Measurements from ENCODE around the gene PDE2A.
"Not testable (repeated sequence)": the region's sequence is repeated elsewhere in the genome, so short reads cannot be mapped to it uniquely, and the experiment has no call there.

Gene PDE2A

DNA sequence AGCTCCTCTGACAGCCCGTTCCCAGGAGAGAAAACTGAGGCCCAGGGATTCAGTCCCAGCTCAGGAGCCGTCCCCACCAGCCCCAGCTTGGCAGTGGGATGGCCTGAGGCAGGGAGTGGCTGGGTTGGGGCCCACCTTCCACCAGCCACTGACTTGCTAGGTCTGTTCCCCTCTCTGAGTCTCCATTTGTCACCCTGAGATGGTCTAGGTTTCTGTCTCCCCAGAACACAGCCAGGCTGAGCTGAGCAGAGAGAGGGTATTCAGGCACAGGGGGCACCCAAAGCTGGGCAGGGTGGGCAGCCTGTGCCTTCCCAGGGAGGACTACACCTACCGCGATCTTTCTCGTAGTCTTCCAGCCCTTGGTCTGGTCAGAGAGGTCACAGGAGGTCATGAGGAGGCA lies 95.7 kb downstream of the PDE2A start:
- peaks cover 3% of the 10 kb centered on the region for H3K36me3 ChIP-seq (ENCODE audit: control insufficient read depth, insufficient read depth, low read length)
- no peak overlapping the region for H3K9ac ChIP-seq (ENCODE audit: low read depth, low read length)
- H3K4me1 ChIP-seq (ENCODE audit: control insufficient read depth, insufficient read depth, low read length): peaks cover 2% of the 10 kb centered on the region
- H3K4me3 ChIP-seq (ENCODE audit: low read depth, low read length): no peak overlapping the region
- peaks cover 13% of the 10 kb centered on the region for H3K27me3 ChIP-seq (ENCODE audit: control insufficient read depth, insufficient read depth, low read length)
- no peaks in the 10 kb centered on the region for H3K9me3 ChIP-seq (ENCODE audit: control insufficient read depth, insufficient read depth, low read length)

DNA sequence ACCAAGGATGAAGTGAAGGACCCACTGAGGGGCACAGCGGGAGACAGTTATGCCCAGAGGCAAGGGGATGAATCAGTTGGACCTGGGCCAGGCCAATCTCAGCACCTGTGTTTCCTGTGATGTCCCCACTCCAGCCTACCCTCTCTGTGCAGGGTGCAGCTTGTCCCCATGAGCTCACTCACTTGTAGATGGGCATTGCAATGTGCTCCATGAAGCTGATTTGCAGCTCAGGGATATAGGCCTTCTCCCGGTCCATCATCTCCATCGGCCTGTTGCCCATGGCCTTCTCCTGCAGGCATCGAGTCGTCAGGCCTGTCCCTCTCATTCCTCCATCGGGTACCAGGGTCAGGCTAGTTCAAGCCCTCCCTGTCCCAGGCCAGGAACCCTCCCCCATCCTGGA lies 96.2 kb downstream of the PDE2A start:
- no peaks in the 10 kb centered on the region for H3K9me3 ChIP-seq (ENCODE audit: control insufficient read depth, insufficient read depth, low read length)
- H3K4me3 ChIP-seq (ENCODE audit: low read depth, low read length): no peak overlapping the region
- H3K27me3 ChIP-seq (ENCODE audit: control insufficient read depth, insufficient read depth, low read length): peaks cover 8% of the 10 kb centered on the region
- H3K4me1 ChIP-seq (ENCODE audit: control insufficient read depth, insufficient read depth, low read length): peaks cover 2% of the 10 kb centered on the region
- peaks cover 3% of the 10 kb centered on the region for H3K36me3 ChIP-seq (ENCODE audit: control insufficient read depth, insufficient read depth, low read length)
- H3K9ac ChIP-seq (ENCODE audit: low read depth, low read length): no peak overlapping the region

DNA sequence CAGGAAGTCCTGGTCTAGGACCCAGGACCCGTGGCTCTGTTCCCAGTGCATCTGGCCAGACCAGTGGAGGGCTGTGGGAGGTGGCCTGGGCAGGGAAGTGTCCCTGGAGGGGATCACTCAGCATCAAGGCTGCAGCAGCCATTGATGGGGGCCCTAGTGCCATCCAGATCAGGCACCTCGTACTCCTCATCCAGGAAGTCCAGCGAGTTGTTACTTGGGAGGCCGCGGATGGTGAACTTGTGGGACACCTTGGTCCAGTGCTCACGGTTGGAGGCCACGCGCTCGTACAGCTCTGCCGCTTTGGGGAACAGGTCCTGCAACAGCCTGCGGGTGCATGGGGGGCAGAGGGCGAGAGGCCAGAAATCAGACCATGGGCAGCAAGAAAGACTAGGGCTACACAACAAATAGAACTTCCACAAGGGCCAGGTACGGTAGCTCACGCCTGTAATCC lies 96.9 kb downstream of the PDE2A start:
- peaks cover 3% of the 10 kb centered on the region for H3K36me3 ChIP-seq (ENCODE audit: control insufficient read depth, insufficient read depth, low read length)
- H3K9ac ChIP-seq (ENCODE audit: low read depth, low read length): no peak overlapping the region
- H3K27me3 ChIP-seq (ENCODE audit: control insufficient read depth, insufficient read depth, low read length): peaks cover 2% of the 10 kb centered on the region
- H3K9me3 ChIP-seq (ENCODE audit: control insufficient read depth, insufficient read depth, low read length): no peaks in the 10 kb centered on the region
- H3K4me3 ChIP-seq (ENCODE audit: low read depth, low read length): no peak overlapping the region
- H3K4me1 ChIP-seq (ENCODE audit: control insufficient read depth, insufficient read depth, low read length): peaks cover 2% of the 10 kb centered on the region

DNA sequence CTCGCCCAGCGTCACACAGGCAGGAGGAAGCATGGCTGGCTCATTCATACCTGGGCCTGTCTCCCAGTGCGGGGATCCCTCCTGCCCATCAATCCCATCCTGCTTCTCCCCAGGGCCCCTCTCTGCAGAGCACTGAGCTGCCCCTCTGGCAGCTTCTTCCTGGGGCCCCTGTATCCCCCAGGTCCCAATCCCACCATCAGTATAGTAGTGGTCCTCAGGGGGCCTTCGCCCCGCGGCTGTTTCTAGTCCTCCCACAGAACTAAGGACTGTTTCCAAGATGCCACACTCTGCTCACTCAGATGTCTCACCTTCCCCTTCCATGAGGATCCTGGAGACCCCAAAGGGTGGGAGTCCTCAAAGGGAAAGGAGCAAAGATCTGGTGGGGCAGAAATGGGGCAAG lies 97.6 kb downstream of the PDE2A start:
- peaks cover 3% of the 10 kb centered on the region for H3K36me3 ChIP-seq (ENCODE audit: control insufficient read depth, insufficient read depth, low read length)
- peaks cover 2% of the 10 kb centered on the region for H3K4me1 ChIP-seq (ENCODE audit: control insufficient read depth, insufficient read depth, low read length)

DNA sequence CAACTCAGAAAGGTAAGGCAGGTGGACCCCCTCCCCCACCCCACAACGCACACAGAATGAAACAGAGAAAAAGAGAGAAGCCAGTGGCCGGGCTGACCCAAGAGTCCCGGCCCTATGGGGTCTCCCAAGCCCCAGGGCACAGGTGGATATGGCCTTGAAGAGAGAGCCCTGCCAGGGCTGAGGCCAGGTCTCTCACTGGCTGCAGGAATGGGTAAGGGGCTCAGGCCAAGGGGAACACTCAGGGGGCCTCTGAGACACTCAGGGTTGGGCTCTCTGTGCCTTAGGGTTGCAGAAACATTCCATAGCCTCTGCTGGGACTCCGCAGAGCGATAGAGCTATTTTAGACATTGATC lies 98.0 kb downstream of the PDE2A start:
- peaks cover 2% of the 10 kb centered on the region for H3K4me1 ChIP-seq (ENCODE audit: control insufficient read depth, insufficient read depth, low read length)

More for the DNA sequence above, 97.6 kb downstream of the PDE2A start:
- Histone ChIP-seq H3K9ac (ENCODE audit: low read depth, low read length) (no peak overlapping the region), H3K9me3 (ENCODE audit: control insufficient read depth, insufficient read depth, low read length) (no peaks in the 10 kb centered on the region), H3K27me3 (ENCODE audit: control insufficient read depth, insufficient read depth, low read length) (peaks cover 2% of the 10 kb centered on the region), H3K4me3 (ENCODE audit: low read depth, low read length) (no peak overlapping the region)

DNA sequence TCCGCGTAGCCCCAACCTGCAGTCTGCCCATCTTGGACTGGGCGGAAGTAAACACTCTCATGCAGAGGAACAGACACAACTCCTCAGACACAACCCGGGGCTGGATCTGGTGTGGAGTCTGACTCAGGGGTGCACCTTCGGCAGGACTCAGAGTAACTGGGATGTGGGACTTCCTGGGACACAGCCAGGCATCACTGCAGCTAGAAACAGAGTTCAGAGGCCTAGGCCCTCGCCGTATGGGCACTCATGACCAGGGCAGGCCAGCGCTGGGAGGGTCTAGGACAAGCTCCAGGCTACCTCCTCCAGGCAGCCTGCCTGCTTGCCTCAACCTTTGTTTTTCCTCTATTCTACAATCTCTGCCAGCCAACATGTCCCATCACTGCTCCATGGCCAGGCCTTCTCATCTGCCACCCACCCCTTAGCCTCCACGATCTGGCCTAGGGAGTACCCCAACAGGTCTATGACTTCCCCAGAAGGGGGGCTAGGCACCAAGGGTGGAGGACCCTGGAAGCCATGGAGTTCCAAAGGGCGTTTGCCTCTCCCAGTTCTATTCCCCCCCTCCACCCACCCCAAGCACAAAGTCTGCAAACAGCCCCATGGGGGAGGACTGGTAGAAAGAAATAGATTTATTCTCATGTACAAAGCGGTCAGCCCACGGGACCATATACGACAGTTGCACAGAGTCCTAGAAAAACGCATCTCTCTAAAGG lies 98.5 kb downstream of the PDE2A start:
- no peaks in the 10 kb centered on the region for H3K9me3 ChIP-seq (ENCODE audit: control insufficient read depth, insufficient read depth, low read length)
- no peaks in the 10 kb centered on the region for H3K36me3 ChIP-seq (ENCODE audit: control insufficient read depth, insufficient read depth, low read length)
- peaks cover 2% of the 10 kb centered on the region for H3K27me3 ChIP-seq (ENCODE audit: control insufficient read depth, insufficient read depth, low read length)
- H3K4me3 ChIP-seq (ENCODE audit: low read depth, low read length): no peak overlapping the region
- peaks cover 2% of the 10 kb centered on the region for H3K4me1 ChIP-seq (ENCODE audit: control insufficient read depth, insufficient read depth, low read length)
- H3K9ac ChIP-seq (ENCODE audit: low read depth, low read length): no peak overlapping the region

More for the DNA sequence above, 98.0 kb downstream of the PDE2A start:
- Histone ChIP-seq H3K9me3 (ENCODE audit: control insufficient read depth, insufficient read depth, low read length) (no peaks in the 10 kb centered on the region), H3K36me3 (ENCODE audit: control insufficient read depth, insufficient read depth, low read length) (peaks cover 2% of the 10 kb centered on the region), H3K4me3 (ENCODE audit: low read depth, low read length) (no peak overlapping the region), H3K9ac (ENCODE audit: low read depth, low read length) (no peak overlapping the region), H3K27me3 (ENCODE audit: control insufficient read depth, insufficient read depth, low read length) (peaks cover 2% of the 10 kb centered on the region)

DNA sequence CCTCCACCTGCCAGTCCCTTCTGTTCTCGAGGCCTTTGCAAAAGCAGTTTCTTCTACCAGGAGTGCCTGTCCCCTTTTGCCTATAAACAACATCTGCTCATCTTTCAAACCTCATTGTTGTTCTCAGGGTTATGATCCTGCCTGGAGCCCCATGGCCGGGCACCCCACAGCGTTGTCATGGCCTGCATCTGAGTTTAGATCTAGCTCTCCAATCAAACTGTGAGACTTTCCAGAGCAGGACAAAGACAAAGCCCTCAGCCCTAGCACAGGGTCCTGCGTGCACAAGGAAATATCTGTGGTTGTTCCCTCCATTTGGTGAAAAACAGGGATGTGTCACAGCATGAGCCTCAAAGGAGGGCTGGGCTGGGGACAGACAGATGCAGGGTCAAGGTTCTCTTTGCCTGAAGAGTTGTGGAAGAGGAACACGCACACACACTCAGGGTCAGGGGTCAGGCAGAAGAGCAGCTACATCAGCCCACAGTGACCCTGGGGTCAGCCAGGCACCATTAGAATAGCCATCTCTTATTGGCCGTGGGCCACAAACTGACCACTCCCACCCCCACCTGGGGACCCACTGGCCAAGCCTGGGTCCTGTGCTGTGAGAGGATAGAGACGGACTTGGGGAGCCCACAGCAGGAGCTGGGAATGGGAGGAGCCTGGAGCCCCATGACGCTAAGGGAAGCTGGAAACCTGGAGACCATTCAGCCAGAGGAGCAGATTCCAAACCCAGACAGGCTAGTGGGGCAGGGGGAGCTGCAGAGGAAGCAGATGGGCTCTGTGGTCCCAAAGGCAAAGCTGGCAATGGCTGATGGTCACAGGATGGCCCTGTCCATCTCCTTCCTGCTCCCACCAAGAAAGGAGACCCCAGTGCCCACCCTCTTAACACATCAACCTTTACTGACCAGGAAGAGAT lies 99.4 kb downstream of the PDE2A start:
- Histone ChIP-seq H3K4me3 (ENCODE audit: low read depth, low read length) (no peak overlapping the region), H3K4me1 (ENCODE audit: control insufficient read depth, insufficient read depth, low read length) (peaks cover 2% of the 10 kb centered on the region), H3K36me3 (ENCODE audit: control insufficient read depth, insufficient read depth, low read length) (no peaks in the 10 kb centered on the region), H3K9me3 (ENCODE audit: control insufficient read depth, insufficient read depth, low read length) (no peaks in the 10 kb centered on the region), H3K9ac (ENCODE audit: low read depth, low read length) (no peak overlapping the region), H3K27me3 (ENCODE audit: control insufficient read depth, insufficient read depth, low read length) (no peaks in the 10 kb centered on the region)

DNA sequence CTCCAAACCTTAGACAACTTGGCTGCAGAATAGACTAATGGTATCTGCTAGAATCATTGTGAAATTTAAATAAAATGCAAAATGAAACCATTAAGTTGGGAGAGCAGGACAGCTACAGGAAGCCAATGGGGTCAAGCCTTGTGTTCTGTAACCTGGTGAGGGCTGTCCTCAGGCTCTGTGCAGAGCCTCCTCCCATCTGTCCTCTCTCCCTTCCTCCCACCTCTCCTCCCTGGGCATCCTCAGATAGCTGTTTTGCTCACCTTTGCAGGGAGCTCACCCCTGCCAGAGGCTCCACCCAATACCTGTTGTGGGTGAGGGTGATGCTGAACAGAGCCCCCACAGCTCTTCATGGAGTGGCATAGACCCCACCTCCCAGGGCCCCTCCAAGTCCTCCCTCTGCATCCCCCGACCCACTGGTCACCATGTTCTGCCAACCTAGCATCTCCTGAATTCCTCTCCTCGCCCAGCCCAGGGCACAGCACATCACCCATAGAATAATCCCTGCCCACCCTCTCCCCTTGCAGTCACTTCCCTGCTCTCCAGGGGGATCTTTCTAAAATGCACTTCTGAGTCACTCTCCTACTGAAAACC lies 100.3 kb downstream of the PDE2A start:
- Histone ChIP-seq H3K4me3 (ENCODE audit: low read depth, low read length) (no peak overlapping the region), H3K27me3 (ENCODE audit: control insufficient read depth, insufficient read depth, low read length) (no peaks in the 10 kb centered on the region), H3K9ac (ENCODE audit: low read depth, low read length) (no peak overlapping the region), H3K9me3 (ENCODE audit: control insufficient read depth, insufficient read depth, low read length) (no peaks in the 10 kb centered on the region), H3K36me3 (ENCODE audit: control insufficient read depth, insufficient read depth, low read length) (no peaks in the 10 kb centered on the region), H3K4me1 (ENCODE audit: control insufficient read depth, insufficient read depth, low read length) (peaks cover 2% of the 10 kb centered on the region)

DNA sequence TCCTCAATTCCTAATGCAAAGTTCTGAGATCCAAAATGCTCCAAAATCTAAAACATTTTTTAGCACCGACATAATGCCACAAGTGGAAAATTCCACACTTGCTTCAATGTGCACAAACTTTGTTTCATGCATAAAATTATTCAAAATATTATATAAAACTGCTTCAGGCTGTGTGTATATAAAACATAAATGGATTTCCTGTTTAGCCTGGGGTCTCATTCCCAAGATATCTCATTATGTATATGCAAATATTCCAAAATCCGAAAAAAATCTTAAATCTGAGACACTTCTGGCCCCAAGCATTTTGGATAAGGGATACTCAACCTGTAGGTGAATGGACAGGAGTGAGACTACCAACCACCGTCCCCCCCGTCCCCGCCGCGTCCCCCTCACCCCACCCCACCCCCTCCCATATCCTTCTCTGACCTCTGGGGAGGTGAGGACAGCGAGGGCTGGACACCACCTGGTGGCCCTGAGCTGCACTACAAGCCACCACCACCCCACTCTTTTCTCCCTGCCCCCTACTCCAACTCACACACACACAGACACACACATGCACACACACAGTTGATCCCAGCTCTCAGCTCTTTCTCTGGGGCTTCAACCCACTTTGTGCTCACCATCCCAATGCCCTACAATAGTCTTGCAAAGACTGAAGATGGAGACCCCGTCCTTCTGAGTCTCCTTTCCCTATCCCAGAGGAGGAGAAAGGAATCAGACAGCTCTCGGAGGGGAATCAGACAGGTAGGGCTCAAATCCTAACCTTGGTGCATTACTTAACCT lies 101.0 kb downstream of the PDE2A start:
- Histone ChIP-seq H3K27me3 (ENCODE audit: control insufficient read depth, insufficient read depth, low read length) (no peaks in the 10 kb centered on the region), H3K4me1 (ENCODE audit: control insufficient read depth, insufficient read depth, low read length) (peaks cover 2% of the 10 kb centered on the region), H3K36me3 (ENCODE audit: control insufficient read depth, insufficient read depth, low read length) (no peaks in the 10 kb centered on the region), H3K4me3 (ENCODE audit: low read depth, low read length) (no peak overlapping the region), H3K9ac (ENCODE audit: low read depth, low read length) (no peak overlapping the region), H3K9me3 (ENCODE audit: control insufficient read depth, insufficient read depth, low read length) (no peaks in the 10 kb centered on the region)

DNA sequence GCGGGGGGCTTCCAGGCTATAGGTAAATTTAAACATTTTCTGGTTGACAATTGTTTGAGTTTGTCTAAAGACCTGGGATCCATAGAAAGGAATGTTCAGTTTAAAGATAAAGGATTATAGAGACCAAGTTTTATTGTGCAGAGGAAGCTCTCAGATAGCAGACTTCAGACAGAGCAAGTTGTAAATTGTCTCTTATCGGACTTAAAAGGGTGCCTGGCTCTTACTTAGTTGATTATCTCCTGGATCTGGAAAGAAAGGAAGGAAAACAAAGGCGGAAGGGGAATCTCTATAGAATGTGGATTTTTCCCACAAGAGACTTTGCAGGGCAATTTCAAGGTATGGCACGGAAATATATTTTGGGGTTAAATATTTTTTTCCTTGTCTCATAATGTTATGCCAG lies 101.7 kb downstream of the PDE2A start:
- H3K4me3 ChIP-seq (ENCODE audit: low read depth, low read length); H3K36me3 ChIP-seq (ENCODE audit: control insufficient read depth, insufficient read depth, low read length); H3K27me3 ChIP-seq (ENCODE audit: control insufficient read depth, insufficient read depth, low read length); H3K4me1 ChIP-seq (ENCODE audit: control insufficient read depth, insufficient read depth, low read length); H3K9me3 ChIP-seq (ENCODE audit: control insufficient read depth, insufficient read depth, low read length); H3K9ac ChIP-seq (ENCODE audit: low read depth, low read length): not testable (repeated sequence)

DNA sequence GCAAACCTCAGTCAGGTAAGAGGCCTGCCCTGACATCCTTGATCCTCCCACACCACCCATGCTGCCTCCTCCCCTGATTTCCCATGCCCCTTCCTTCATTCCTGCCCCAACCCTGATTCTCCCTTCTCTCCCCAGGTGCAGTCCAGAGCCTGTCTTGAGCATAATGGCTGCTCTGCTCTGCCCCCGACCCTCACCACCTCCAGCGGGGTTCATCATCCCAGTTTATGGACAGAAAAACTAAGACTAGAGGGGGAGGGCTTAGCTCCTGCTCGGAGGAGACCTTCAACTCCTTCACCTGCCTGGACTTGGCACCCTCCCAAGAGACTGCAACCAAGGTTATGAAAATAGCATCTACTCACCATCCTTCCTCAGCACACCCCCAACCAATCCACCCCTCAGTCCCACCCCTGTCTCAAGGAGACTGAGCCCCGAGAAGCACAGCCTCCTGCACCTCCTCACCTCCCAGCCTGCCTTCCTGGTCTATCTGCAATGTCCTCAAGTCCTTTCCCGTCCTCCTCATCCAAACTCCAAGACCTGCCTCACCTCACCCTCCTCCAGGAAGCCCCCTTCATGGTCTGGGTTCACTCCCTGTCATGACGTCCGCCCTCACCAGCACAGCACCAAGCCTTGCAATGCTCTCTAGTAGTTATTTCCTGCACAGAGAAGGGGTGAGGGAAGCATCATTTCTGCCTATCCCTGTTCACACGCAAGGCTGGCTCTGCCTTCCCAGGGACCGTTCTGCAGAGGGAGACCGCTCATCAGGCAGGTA lies 103.1 kb downstream of the PDE2A start:
- H3K4me1 ChIP-seq (ENCODE audit: control insufficient read depth, insufficient read depth, low read length): peaks cover 2% of the 10 kb centered on the region
- H3K9me3 ChIP-seq (ENCODE audit: control insufficient read depth, insufficient read depth, low read length): no peaks in the 10 kb centered on the region
- H3K4me3 ChIP-seq (ENCODE audit: low read depth, low read length): no peak overlapping the region
- H3K9ac ChIP-seq (ENCODE audit: low read depth, low read length): no peak overlapping the region
- no peaks in the 10 kb centered on the region for H3K36me3 ChIP-seq (ENCODE audit: control insufficient read depth, insufficient read depth, low read length)
- no peaks in the 10 kb centered on the region for H3K27me3 ChIP-seq (ENCODE audit: control insufficient read depth, insufficient read depth, low read length)

Data from iPS-15b (cell line).